GM18951 (cell line): ENCODE results near the gene NFKBIE.
"Not testable (repeated sequence)": the region's sequence is repeated elsewhere in the genome, so short reads cannot be mapped to it uniquely, and the experiment has no call there.

Experiments
- POLR2A ChIP-seq: IDR thresholded peaks from 4 replicates; pipeline ENCODE4 v1.6.1; 2011; ENCODE audit warnings: mild to moderate bottlenecking; ENCODE audit not compliant: insufficient read length, insufficient read depth; ENCODE audit errors: extremely low read depth
- in situ Hi-C: fragments of 300-500 bp; cut with MboI; formaldehyde crosslinking; loops from one replicate; pipeline ENCODE4 v1.12.0; 2022; ENCODE audit warnings: low sequenced_read_pairs, mixed read lengths, inconsistent platforms; ENCODE audit not compliant: unreplicated experiment

Gene NFKBIE

GRCh38 chr6:44234101-44235025 lies 31.0 kb downstream of the NFKBIE start:
- in situ Hi-C loops, result loop anchor here (5.0 kb wide), 1 partner anchor 62 kb away; no protein-coding TSS in a partner anchor
- no peak for TF ChIP-seq POLR2A

- TF ChIP-seq POLR2A, result no peak
- in situ Hi-C loops, result no loop called here
Observed at GRCh38 chr6:44233567-44234100, 31.7 kb downstream of the NFKBIE start.

- TF ChIP-seq POLR2A, result no peak
- in situ Hi-C loops, result no loop called here
Observed at GRCh38 chr6:44232676-44233566, 32.4 kb downstream of the NFKBIE start.

- in situ Hi-C loops, result not testable (repeated sequence)
Observed at GRCh38 chr6:44231426-44231825, 33.9 kb downstream of the NFKBIE start.

GRCh38 chr6:44230034-44230675 lies 35.2 kb downstream of the NFKBIE start:
- TF ChIP-seq POLR2A, result no peak
- in situ Hi-C loops, result no loop called here

GRCh38 chr6:44229376-44230033 lies 35.8 kb downstream of the NFKBIE start:
- TF ChIP-seq POLR2A, result no peak
- in situ Hi-C loops, result no loop called here

GRCh38 chr6:44228836-44229235 lies 36.5 kb downstream of the NFKBIE start:
- in situ Hi-C loops, result no loop called here
- TF ChIP-seq POLR2A, result no peak

GRCh38 chr6:44228433-44228832 lies 36.9 kb downstream of the NFKBIE start:
- no peak for TF ChIP-seq POLR2A
- in situ Hi-C loops, result no loop called here

- in situ Hi-C loops, result no loop called here
- no peak for TF ChIP-seq POLR2A
Observed at GRCh38 chr6:44228031-44228430, 37.3 kb downstream of the NFKBIE start.

GRCh38 chr6:44227148-44227793 lies 38.1 kb downstream of the NFKBIE start:
- in situ Hi-C loops, result no loop called here

GRCh38 chr6:44226368-44227147 lies 38.8 kb downstream of the NFKBIE start:
- in situ Hi-C loops, result no loop called here
- TF ChIP-seq POLR2A, result no peak

More at GRCh38 chr6:44227148-44227793, 38.1 kb downstream of the NFKBIE start:
- TF ChIP-seq POLR2A, result no peak
